Suppressor macrophage treated with lipopolysaccharide for 4 hours (primary cell): ENCODE results near the gene NTF3.

ENCODE experiments used
- DNase-seq: peaks from one replicate; pipeline ENCODE4 v3.0.0-alpha.2; 2020

Gene NTF3

DNA sequence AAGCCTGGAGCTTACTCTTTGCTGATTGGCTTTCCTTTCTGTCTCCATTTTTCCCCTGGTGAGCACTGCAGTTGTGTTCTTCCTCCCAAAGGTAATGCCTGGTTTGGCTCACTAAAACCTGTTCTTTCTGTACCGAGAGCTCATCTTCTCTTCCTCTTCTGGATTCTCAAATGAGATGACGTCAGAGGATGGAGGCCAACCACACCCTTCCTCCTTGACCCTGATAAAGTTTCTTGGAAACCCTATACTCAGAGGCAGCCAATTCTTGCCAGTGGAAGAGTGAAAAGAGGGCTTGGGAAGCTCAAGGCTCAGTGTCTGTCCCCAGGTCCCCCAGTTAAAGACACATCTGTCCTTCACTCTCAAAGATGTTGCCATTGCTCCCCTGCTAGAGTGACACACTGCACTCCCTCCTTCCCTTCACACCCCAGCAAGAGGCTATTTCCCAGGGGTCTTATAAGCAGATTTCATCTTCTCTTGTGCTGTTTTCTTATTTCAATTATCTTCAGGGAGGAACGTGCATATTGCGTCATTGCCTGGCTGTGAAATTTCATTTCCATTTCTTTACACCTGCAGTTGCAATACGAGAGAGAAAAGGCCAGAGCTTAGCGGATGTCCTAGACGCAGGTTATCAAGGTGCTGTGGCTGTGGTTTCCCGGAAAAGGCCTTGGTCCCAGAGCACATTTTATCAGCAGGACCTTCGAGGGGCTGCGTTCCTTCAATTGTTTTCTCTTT lies 27.3 kb downstream of the NTF3 start:
- DNase-seq, result no peak

DNA sequence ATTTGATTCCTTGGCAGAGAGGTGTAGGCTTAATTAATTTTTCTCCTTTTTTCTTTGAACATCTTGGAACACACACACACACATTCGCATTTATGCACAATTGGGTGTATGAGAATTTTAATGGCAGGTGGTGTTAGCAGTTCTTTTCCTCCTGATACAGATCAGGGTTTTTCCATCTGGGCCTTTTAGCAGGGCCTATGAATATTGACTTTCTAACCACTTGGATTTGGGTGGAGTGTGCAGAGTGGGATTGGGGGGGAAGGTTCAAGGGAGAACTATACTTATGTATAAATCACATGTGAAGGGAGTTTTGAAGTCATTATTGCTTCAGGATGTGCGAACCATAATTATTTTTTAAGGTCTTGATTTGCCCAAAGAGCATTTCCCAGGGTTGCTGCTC lies 28.9 kb downstream of the NTF3 start:
- no peak for DNase-seq

DNA sequence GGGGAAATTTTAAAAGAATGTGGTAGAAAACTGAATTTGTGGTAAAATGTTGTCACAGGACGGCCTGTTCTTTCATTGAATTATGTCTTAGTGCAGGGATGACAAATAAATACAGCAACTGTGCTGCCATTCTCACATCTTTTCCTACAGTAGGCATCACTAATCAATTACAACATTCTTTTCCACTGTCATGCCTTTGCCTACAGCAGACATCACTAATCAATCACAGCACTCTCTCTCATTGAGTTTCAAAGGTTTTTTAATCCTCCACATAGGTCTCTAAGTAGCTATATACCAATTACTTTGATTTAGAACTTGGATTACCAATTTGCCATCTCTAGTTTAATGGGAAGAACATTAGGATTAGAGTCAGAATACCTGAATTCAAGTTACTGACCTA lies 30.1 kb downstream of the NTF3 start:
- DNase-seq, result no peak

DNA sequence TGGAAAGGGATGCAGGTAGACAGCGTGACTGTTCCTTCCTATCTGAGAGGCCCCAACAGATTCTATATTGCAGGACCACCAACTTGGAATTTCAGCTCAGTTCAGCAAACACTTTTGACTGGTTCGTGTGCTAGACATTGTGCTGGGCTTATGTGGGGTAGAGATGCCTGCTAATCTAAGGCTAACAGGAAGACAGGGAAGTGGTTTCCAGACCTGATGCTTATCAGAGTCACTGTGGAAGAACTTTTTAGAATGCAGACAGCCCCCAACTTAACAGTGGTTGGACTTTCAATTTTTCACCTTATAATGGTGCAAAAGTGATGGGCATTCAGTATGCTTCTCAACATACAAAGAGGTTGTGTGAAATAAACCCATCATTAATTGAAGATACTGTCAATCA lies 32.2 kb downstream of the NTF3 start:
- no peak for DNase-seq

DNA sequence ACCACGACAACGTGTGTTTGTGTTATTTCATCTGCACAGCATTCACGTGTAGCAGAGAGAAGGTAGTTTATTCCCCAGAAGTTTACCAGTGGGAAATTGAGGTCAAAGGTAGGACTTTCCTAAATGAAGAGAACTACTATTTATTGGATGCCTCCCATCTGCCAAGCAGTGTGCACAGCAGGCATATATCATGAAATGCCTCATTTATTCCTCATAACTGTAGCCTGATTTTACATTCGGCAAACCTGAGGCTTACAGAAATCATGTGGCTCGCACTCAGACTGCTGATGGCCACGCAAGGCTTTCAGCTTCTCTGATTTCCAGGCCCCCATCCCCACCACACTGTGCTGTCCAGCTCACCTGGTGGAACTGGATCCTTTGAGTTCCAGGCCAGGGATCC lies 33.5 kb downstream of the NTF3 start:
- no peak for DNase-seq

DNA sequence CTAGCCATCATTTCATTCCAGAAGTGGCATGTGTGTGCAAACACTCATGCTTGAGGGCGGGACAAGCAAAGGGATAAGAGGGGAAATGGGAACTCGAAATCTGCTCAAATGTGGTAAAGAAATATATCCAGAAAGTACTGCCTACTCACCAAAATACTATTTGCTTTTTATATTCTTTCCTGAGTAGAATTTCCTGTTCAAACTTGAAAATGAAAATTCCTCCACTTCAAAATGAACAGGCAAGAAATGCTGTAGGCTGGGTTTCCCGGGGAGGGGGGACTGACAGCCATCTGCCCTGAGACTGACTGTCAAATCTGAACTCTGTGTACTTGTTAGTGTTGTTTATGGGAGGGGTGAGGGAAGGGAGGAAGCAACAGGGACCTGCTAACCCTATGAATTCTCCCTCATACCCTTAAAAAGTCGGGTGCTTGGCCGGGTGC lies 34.6 kb downstream of the NTF3 start:
- no peak for DNase-seq

DNA sequence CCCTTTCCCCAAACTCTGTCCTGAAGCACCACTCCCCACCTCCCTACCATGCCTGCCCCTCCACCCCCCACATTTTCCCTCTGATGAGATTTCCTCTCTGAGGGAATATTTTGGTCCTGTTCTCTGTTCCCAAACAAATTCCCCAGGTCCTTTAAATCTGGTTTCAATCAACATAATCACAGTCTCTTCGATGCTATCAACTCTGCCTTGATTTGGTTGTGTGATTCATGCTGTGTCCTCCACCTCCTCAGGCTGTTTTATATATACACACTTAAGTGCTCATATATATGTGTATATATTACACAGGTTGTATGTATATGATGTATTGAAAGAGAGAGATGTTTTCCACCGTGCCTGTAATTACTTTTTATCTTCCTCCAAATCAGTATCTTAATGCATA lies 36.0 kb downstream of the NTF3 start:
- DNase-seq, result no peak

DNA sequence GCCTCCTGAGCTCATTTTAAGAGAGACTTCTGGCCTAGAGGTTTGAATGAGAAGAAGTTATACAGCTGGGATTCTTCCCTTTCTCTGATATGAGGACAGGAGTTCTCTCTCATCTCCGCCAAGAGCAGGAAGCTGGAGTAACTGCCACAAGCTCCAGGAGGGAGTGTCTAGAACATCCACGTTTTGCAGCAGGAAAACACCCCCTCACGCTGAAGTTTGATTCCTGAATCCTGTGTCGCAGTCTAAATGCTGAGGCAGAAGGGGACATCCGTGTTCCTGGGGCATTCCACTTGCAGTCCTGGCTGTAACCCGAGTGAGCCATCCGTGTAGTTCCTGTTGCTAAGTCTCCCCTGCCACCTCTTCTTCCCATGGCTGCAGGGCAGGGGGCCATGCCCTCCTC lies 38.3 kb downstream of the NTF3 start:
- no peak for DNase-seq

DNA sequence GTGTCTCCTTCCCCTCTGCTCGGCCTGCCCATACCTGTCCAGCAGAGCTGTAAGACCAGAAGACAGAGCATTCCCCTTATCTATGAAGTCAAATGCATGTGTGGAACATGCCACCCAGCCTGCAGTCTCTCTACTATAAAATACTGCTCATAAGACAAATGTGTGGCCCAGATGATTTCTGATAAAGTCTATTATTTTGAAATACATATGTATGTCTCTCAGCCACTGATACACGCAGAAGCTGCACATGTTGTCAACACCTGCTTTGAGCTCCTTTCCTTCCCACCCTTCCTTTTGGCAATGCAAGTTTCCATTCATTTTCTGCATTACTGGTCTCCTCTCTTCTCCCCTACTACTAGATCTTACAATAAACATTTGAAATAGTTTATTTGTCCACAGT lies 38.8 kb downstream of the NTF3 start:
- DNase-seq, result no peak

DNA sequence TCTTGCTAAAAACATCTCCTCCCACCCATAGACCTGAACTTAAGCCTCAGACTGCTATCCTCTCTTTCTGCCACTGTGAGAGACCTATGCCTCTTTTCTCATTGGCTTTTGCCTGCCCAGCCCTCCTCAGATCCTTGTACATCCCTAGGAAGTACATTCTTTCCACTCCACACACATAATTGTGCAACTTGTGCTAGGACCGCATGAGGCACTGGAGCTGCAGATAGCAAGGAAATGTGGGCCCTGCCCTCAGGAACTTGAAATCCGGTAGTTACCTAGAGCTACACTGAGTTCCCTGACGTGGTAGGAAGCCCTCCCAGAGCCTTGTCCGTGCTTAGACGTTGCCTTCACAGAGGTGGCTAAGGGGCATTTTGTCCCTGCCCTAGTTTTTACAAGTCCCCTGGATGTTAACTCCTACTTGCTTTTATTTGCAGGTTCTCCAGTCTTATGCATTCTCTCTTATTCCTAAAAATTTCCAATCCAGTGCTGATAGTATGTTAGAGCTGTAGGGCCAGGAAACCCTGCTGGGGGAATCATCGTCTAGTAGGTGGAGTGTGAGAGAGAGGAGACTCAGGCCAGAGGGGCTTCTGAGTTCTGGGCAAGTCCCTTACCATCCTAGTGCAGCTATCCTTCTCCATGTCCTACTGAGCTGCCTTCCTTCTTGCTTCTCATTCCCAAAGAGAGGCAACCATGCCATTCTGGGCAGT lies 41.3 kb downstream of the NTF3 start:
- no peak for DNase-seq

DNA sequence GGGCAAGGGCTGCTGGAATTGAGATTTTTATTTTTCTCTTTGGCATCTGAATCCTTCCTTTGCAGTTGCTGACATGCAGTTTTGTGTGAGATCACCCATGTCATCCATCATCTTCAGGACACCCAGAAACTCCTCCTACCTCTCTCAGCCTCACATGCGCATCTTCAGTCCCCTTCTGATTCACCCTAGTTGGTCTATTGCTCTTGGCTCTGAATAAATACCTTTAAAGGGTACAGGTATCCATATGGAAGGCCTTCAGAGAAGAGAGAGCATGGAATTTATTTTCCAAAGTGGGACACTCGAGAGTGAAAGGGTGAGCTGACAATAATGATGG lies 41.8 kb downstream of the NTF3 start:
- DNase-seq, result no peak

DNA sequence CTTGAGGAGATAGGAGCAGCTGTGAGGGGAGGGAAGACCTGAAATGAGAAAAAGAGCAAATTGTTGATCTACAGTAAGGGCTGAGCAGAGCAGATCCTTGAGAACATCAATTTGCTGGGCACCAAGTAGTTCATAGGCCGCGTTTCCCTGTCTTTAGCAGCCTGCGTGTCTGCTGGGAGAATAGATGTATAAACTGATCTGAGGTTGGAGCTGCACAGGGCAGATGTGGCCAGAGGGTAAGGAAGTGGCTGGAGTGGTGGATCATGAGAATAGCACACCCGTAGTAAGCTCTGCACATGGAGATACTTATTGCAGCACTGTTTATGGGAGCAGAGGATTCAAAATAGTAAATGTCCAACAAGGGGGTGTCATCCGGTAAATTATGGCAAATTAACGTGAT lies 44.4 kb downstream of the NTF3 start:
- DNase-seq, result no peak

DNA sequence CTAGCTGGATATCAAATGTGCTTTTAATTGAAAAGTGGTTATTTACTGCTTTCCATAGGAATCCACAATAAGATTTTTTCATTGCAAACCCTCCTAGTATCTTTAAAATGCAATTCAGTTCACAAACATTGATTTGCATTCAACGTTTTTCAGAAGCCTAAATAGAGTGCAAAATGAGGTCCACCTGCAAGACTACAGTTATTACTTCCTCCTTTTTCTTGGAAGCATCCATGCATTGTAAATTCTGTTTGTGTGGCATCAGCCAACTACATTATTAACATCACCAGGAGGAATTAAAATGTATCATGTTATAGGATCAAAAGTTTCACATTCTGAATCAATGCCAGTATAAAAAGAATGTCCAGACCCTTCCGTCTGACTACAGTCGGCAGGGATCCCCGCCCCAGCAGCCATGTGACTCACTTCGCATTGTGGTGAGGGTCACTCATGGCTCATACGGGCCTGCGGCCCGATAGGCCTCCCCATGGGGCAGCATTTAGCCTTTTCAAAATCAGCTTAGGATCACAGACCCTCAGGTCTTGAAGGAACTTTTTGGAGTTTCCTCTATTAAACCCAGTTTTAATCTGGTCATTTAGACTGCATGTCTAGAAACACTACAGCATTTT lies 46.3 kb downstream of the NTF3 start:
- DNase-seq, result no peak

DNA sequence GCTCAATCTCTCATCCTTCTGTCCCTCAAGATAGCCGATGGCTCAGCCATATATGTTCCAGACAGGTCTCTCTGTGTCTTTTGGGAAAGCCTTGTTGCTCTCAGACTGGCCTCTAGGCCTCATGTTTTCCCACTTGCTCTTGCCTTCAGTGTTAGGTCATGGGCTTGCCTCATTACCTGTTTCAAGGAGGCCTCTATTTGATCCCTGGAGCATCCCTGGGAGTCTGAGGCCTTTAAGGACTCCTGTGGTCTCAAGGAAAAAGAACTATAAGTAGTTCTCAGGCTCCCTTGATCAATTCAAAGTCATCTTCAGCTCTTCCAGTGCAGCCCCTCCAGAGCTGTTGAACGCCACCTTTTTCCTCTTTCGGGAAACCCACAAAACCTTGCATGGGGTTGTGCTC lies 47.9 kb downstream of the NTF3 start:
- DNase-seq, result no peak

DNA sequence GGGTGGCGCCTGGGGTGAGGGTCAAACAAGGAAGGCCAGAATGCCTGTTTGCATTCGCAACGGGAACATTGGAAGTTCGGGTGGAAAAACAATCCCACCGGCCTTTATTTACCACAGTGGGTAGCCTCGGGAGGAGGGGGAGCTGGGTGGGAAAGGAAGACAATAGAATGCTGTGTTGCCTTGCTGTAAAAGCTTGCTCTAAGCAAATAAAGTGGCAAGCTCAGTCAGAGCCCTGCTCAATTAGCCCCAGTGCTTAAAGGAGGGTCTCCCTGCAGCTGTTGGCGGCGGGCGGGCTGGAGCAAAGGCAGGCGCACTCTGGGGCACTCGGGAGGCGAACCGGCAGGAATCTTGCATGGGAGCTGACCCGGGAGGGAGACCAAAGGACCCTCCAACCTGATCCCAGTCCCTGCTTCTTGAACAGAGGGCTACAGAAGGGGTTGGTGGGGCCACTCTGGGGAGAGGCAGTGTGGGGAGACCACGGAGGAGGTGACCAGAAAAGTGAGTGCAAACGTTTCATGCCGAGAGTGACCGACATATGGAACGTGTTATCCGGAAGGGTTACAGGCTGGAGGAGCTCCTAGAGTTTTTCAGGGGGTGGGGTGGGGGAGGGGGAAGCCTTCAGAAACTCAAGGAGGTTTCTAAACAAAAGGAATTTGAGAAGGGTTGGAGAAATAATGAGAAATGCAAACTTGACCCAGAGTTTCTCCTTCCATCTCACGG lies 48.5 kb downstream of the NTF3 start:
- DNase-seq, result no peak

DNA sequence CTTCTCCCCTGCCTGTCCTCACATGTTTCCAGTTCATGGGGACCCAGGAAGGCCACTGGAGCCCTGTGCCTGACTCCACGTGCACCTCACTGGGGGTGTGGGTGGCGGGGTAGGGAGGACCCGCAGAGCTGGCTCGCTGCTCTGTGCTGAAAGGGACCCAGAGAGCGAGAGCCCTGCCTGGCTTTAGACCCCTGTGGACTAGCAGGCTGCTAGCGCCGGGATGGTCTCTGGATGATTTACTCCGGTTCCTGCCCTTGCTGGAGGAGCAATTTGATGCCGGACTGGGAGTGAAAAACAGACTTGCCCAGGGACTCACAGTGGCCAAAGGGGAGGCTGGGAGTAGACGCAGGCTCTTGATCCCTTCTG lies 49.0 kb downstream of the NTF3 start:
- no peak for DNase-seq

DNA sequence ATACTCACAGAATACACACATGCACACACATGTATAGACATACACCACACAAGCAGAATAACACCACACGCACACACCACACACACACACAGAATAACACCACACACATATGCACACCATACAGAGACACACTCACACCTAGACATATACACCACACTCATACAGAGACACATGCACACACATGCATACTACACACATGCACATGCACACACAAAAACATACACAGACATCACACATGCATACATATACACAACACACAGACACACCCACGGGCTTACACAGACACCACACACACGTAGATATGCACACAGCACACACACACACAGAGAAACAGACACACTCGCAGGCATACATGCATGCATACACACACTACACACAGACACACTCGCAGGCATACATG lies 49.7 kb downstream of the NTF3 start:
- no peak for DNase-seq

DNA sequence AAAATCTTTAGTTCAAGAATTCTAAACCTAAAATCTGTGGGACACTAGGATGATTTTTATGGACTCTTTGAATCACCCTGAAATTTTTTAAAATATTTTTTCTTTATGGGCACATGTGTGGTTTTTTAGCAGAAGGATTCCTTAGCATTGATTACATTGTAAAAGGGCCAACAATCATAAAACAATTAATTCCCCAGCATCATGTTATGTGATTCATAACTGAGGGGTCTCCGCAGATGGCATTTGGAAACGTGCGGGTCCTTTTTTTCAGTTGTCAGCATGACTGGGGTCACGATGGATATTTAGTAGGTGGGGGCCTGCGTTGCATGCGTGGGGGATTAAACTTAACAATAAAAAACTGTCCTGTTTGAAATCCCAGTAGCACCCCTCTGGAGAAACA lies 52.5 kb downstream of the NTF3 start:
- no peak for DNase-seq

DNA sequence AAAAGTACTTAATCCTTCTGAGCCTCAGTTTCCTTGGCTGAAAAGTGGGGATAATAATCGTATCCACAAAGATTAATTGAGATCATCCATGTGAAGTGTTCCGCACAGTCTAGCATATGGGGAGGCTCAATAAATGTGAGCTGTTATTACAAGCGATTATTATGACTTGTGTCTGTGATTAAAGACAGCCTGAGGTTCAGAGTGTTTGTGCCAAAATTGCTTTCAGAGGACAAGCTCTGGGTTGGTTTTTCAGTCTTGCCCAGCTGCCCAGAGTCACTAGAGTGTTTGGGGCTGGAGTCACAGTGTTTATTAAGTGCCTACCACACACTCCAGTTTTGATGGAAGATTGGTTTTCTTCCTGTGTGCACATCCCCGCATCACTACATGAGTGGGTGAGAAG lies 53.5 kb downstream of the NTF3 start:
- DNase-seq, result no peak

DNA sequence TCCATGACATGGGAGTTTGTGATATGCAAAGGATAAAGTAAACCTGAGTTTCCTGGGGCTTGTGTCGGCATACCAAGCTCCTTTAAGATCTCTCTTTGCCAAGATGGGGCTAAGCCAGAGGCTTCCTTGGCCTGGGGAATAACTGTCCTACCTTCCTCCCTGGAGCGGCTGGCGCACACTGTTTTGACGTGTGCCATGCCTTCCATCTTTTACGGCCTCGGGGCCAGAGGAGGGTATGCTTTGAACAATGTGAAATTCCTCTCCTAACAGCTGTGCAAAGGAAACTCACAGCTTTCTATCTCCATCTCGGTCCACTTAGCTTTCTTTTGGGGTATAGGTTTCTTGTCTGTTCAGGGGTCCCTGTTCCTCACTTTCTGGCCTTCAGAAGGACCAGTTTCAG lies 55.2 kb downstream of the NTF3 start:
- DNase-seq, result no peak

DNA sequence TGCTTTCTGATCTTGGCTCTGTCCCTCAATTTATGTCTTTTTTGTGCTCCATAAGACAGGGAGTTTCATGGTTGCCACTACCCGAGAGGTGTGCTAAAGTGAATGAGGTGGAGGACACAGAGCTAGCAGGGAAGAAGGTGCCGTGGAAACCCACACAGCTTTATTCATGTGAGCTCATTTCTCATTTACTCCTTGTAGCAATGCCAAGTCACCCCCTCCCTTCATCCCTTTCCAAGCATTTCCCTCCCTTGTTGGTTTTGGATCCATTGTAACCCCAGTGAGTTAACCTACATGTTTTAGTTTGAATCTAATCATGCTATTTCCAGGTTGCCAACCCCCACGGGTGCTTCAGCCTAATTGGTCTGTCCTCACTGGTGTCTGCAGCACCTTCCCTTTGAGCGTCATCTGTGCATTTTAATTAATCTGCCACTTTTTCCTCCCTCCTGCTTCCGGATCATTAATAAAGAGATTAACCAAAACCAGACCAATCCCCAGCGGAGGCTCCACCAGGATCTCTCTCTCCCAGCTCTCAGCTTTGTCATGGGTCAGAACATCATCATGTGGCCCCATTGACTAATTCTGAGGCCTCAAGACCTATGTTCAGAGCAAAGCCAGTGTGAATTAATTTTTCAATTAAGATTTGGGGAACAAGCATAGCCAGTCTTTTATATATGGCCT lies 56.2 kb downstream of the NTF3 start:
- no peak for DNase-seq

DNA sequence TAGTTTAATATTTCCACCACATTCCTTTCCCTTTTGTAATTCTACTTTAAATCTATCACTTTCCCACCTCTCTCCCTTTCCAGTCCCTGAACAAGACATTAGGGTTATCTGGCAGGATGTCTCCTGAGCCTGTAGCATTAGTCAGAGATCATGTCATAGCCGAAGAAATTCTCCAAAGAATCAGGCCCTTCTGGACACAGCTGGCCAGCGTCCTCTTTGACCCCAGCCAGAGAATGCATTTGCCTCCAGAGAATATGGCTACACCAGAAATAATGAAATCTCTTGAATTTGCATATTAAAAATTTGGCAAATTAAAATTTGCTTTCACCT lies 56.7 kb downstream of the NTF3 start:
- no peak for DNase-seq

DNA sequence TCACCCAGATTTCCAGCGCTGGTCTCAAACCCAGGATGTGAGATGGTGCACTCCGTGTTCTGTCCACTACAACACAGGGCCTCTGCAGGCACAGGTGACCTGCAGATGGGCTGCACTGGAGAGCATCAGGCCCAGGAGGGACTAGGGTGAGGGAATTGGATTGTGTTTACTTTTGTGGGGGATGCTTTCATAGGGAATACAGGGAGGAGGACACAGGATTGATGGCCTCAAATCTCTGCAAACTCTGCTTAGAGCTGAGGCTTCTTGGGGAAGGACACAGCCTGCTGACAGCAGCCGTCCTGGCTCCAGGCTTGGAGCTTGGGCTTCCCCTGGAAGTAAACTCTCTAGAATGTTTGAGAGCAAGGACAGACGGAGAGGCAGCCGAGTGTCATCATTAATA lies 57.1 kb downstream of the NTF3 start:
- DNase-seq, result no peak
